MM.1S (cell line): ENCODE data around the gene RWDD1.

Experiments used
- DNase-seq: peaks from one replicate; pipeline ENCODE4 v3.0.0-alpha.2; 2015
- H2AFZ ChIP-seq: fragments of 300-600 bp; sonication (generic); 2 replicates; pipeline ENCODE4 v1.6.0; 2016; ENCODE audit warnings: antibody characterized with exemption, low read length
- H3F3A ChIP-seq: fragments of 300-600 bp; sonication (generic); 2 replicates; pipeline ENCODE4 v1.6.1; 2016; ENCODE audit warnings: mild to moderate bottlenecking, antibody characterized with exemption, low read length, moderate library complexity, mixed read lengths; ENCODE audit not compliant: insufficient read depth
- H3K27ac ChIP-seq: fragments of 300-600 bp; sonication (generic); 2 replicates; pipeline ENCODE4 v1.5.1; 2016; ENCODE audit warnings: mild to moderate bottlenecking, low read length
- H3K27me3 ChIP-seq: fragments of 300-600 bp; sonication (generic); replicated peaks from 2 replicates; pipeline ENCODE4 v1.6.0; 2016; ENCODE audit warnings: low read length; ENCODE audit not compliant: insufficient read depth
- H3K36me3 ChIP-seq: fragments of 300-600 bp; sonication (generic); replicated peaks from 2 replicates; pipeline ENCODE4 v1.6.1; 2016; ENCODE audit warnings: mild to moderate bottlenecking, low read length, mixed read lengths; ENCODE audit not compliant: insufficient read depth
- H3K4me1 ChIP-seq: fragments of 300-600 bp; sonication (generic); 2 replicates; pipeline ENCODE4 v1.6.1; 2016; ENCODE audit warnings: low read length, mixed read lengths
- H3K4me2 ChIP-seq: fragments of 300-600 bp; sonication (generic); 2 replicates; pipeline ENCODE4 v1.6.0; 2016; ENCODE audit warnings: low read depth, low read length
- H3K4me3 ChIP-seq: fragments of 300-600 bp; sonication (generic); 2 replicates; pipeline ENCODE4 v1.5.1; 2016; ENCODE audit warnings: low read length, mixed read lengths
- H3K79me2 ChIP-seq: fragments of 300-600 bp; sonication (generic); 2 replicates; pipeline ENCODE4 v1.6.1; 2016; ENCODE audit warnings: mixed run types, low read length, mixed read lengths
- H3K9ac ChIP-seq: fragments of 300-600 bp; sonication (generic); 2 replicates; pipeline ENCODE4 v1.6.1; 2016; ENCODE audit warnings: low read length, mixed read lengths
- H3K9me2 ChIP-seq: fragments of 300-600 bp; sonication (generic); replicated peaks from 2 replicates; pipeline ENCODE4 v1.6.1; 2016; ENCODE audit warnings: mild to moderate bottlenecking, low read length, mixed read lengths; ENCODE audit not compliant: insufficient read depth
- H3K9me3 ChIP-seq: fragments of 300-600 bp; sonication (generic); replicated peaks from 2 replicates; pipeline ENCODE4 v1.6.1; 2016; ENCODE audit warnings: mild to moderate bottlenecking, low read length, mixed read lengths; ENCODE audit not compliant: insufficient read depth
- H4K20me1 ChIP-seq: fragments of 300-600 bp; sonication (generic); 2 replicates; pipeline ENCODE4 v1.6.1; 2016; ENCODE audit warnings: mild to moderate bottlenecking, low read length, moderate library complexity, mixed read lengths; ENCODE audit not compliant: insufficient read depth
- EZH2 ChIP-seq: fragments of 300-600 bp; sonication (generic); optimal IDR thresholded peaks from 2 replicates; pipeline ENCODE3; 2017; ENCODE audit warnings: low read depth, mild to moderate bottlenecking, antibody characterized with exemption, low read length, mixed read lengths
- EZH2phosphoT487 ChIP-seq: fragments of 300-600 bp; sonication (generic); IDR thresholded peaks from 2 replicates; pipeline ENCODE4 v1.6.1; 2018; ENCODE audit warnings: antibody characterized with exemption, low read length
- TF ChIP-seq, protein P1 (sequence below): fragments of 300-600 bp; sonication (generic); IDR thresholded peaks from 2 replicates; pipeline ENCODE4 v1.5.1; 2016; ENCODE audit warnings: antibody characterized with exemption, low read length, mixed read lengths

RWDD1 gene

DNA sequence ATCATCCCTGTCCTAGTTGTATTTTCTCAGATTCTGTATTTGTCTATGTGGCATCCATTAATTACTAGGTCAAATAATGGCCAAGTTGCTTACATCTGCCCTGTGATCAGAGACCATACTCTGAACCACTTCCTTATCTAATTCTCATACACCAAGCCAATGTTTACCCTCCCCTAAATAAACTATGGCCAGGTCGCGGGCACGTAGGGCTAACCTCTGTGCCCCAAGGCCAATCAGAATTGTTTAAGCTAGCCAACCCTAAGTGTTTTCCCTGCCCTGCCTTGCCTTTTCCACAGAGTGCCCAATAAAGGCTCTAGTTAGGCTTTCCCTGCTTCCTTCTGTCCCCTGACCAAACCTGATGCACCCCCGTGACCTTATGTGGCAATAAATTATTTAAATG lies 20.5 kb upstream of the RWDD1 start:
- no peak overlapping the region for H3K4me3 ChIP-seq
- no peak overlapping the region for H3K4me2 ChIP-seq
- H3F3A ChIP-seq = no peaks in the 10 kb centered on the region
- no peak overlapping the region for H2AFZ ChIP-seq
- TF ChIP-seq EZH2 = no peak
- no peak for TF ChIP-seq EZH2phosphoT487
- TF ChIP-seq, protein P1, sequence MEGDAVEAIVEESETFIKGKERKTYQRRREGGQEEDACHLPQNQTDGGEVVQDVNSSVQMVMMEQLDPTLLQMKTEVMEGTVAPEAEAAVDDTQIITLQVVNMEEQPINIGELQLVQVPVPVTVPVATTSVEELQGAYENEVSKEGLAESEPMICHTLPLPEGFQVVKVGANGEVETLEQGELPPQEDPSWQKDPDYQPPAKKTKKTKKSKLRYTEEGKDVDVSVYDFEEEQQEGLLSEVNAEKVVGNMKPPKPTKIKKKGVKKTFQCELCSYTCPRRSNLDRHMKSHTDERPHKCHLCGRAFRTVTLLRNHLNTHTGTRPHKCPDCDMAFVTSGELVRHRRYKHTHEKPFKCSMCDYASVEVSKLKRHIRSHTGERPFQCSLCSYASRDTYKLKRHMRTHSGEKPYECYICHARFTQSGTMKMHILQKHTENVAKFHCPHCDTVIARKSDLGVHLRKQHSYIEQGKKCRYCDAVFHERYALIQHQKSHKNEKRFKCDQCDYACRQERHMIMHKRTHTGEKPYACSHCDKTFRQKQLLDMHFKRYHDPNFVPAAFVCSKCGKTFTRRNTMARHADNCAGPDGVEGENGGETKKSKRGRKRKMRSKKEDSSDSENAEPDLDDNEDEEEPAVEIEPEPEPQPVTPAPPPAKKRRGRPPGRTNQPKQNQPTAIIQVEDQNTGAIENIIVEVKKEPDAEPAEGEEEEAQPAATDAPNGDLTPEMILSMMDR = no peak
- no peaks in the 10 kb centered on the region for H3K27me3 ChIP-seq
- no peaks in the 10 kb centered on the region for H4K20me1 ChIP-seq
- H3K79me2 ChIP-seq = no peaks in the 10 kb centered on the region
- no peak overlapping the region for H3K27ac ChIP-seq
- no peak overlapping the region for H3K9ac ChIP-seq
- H3K9me3 ChIP-seq = no peaks in the 10 kb centered on the region
- no peaks in the 10 kb centered on the region for H3K4me1 ChIP-seq
- no peaks in the 10 kb centered on the region for H3K36me3 ChIP-seq
- H3K9me2 ChIP-seq = no peaks in the 10 kb centered on the region
- no peak for DNase-seq

DNA sequence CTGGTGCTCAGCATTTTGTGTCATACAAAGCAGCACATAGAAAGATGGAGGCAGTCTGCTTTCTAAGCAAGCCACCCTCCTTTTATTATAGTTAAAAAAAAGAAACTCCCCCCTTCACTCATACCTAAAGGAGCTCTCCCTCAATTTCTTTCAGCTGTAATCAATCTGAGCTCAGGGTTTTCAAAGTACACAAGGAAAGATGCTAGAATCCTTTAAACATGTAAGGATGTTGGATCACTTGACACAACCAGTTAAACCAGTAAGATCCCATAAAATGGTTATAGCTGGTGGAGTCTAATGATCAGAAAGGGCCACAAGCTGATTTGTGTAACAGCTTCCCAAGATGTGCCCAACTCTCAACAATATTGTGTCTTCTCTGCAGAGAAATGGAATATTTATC lies 17.9 kb upstream of the RWDD1 start, which contains the start of gene CALHM4:
Gene CALHM4 (plus strand): TSS at position 301 of the 400 bp plus-strand sequence. CDS start 43 bp downstream, at position 344.
- Histone ChIP-seq H4K20me1 (no peaks in the 10 kb centered on the region), H3K27me3 (no peaks in the 10 kb centered on the region), H3K9me2 (no peaks in the 10 kb centered on the region), H3K4me3 (no peak within 1 kb of the TSS), H3K36me3 (no peaks in the 10 kb centered on the region), H3K4me2 (no peak within 1 kb of the TSS), H3K27ac (no peak within 1 kb of the TSS), H3K9ac (no peak within 1 kb of the TSS), H3F3A (no peaks in the 10 kb centered on the region), H3K79me2 (no peaks in the 10 kb centered on the region), H3K9me3 (no peaks in the 10 kb centered on the region), H3K4me1 (no peaks in the 10 kb centered on the region), H2AFZ (no peak within 1 kb of the TSS)
- DNase-seq = no peak
- TF ChIP-seq, protein P1 = no peak
- no peak for TF ChIP-seq EZH2phosphoT487
- no peak for TF ChIP-seq EZH2

DNA sequence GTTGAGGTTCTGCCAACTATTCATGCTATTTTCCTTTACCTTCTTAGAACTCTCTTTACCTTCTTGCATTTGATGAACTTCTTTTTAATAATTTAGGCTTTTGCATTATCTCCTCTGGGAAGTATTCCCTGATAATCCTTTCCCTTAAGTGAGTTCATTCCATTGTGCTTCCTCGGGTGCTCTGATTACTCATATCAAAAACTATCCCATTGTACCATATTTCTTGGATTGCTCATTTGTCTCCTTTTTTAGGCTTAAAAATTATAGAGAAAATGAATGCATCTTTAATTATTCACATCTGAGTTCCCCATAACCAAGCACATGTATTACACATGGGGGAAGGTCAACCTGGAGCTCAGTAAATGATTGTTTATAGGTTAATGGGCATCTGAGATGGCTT lies 15.2 kb upstream of the RWDD1 start:
- no peaks in the 10 kb centered on the region for H3F3A ChIP-seq
- no peaks in the 10 kb centered on the region for H3K9me3 ChIP-seq
- no peak overlapping the region for H3K9ac ChIP-seq
- H3K9me2 ChIP-seq = no peaks in the 10 kb centered on the region
- H3K79me2 ChIP-seq = no peaks in the 10 kb centered on the region
- no peak overlapping the region for H3K27ac ChIP-seq
- H3K4me1 ChIP-seq = no peaks in the 10 kb centered on the region
- H3K4me3 ChIP-seq = no peak overlapping the region
- H3K27me3 ChIP-seq = no peaks in the 10 kb centered on the region
- TF ChIP-seq EZH2 (no peak), EZH2phosphoT487 (no peak)
- H2AFZ ChIP-seq = no peak overlapping the region
- H3K36me3 ChIP-seq = no peaks in the 10 kb centered on the region
- H4K20me1 ChIP-seq = no peaks in the 10 kb centered on the region
- DNase-seq = no peak
- H3K4me2 ChIP-seq = no peak overlapping the region

DNA sequence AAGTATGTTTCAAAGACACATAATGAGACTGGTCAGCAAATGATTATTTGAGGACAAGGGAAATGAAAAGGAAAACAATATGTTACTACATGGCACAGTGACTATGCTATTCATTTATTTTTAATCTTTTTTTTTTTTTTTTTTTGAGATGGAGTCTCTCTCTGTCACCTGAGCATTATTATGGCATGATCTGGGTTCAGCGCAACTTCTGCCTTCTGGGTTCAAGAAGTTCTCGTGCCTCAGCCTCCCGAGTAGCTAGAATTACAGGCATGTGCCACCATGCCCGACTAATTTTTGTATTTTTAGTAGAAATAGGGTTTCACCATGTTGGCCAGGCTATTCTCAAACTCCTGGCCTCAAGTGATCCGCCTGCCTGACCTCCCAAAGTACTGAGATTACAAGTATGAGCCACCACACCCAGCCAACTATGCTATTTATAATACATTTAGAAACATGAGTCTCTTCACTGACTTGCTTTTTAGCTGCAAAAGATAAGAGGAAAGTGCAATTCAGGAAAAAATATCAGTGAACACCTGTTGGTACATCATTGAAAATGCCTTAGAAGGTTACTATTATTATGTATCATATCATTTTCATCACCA lies 14.4 kb upstream of the RWDD1 start:
- Histone ChIP-seq H3K36me3 (no peaks in the 10 kb centered on the region), H3K9me3 (no peaks in the 10 kb centered on the region), H3K79me2 (no peaks in the 10 kb centered on the region), H3K9ac (no peak overlapping the region), H3K4me1 (no peaks in the 10 kb centered on the region), H3K27ac (no peak overlapping the region), H3K9me2 (no peaks in the 10 kb centered on the region), H3K27me3 (no peaks in the 10 kb centered on the region), H3K4me3 (no peak overlapping the region), H3F3A (no peaks in the 10 kb centered on the region), H3K4me2 (no peak overlapping the region), H4K20me1 (no peaks in the 10 kb centered on the region), H2AFZ (no peak overlapping the region)
- DNase-seq = no peak
- TF ChIP-seq EZH2phosphoT487 = no peak
- no peak for TF ChIP-seq EZH2
- TF ChIP-seq, protein P1 = no peak
